GM19438 (cell line): Measurements from ENCODE around the gene CHRNA7.
"Not testable (repeated sequence)": the region's sequence is repeated elsewhere in the genome, so short reads cannot be mapped to it uniquely, and the experiment has no call there.

Experiments used
- ATAC-seq: cut with Tn5 transposase; IDR thresholded peaks from one replicate; pipeline ENCODE4 v1.9.1; 2021; ENCODE audit warnings: low read depth; ENCODE audit not compliant: unreplicated experiment

Gene CHRNA7

GRCh38 chr15:32119286-32119685 lies 89.0 kb downstream of the CHRNA7 start:
- no peak for ATAC-seq

DNA sequence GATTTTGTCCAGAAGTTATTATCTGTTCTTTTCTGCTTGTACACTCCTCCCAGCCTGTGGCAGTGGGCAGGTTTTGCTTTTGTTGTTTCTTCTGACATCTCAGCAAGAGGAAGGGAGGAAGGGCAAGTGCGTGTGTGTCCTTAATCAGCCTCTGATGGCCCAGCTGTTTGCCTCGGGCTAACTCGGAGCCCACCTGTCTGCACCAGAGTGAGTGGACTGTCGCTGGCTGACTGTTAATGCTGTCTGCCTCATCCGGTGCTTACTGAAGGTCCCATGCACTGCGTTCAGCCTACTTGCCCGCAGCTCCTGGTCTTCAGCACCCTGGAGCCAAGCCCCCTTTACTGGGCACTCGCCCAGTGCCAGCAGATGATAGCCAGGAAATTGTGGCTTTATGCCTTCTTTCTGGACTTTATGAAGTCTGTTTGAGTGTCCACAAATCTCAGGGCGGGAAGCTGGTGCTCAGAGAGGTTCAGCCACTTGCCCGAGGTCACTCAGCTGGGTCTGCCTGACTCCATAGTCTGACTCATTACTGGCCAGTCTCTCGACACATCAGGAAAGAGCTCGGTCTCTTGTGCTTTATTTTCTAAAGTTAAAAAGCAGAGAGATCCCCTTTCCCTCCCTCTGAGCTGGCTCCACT lies 89.5 kb downstream of the CHRNA7 start:
- no peak for ATAC-seq

DNA sequence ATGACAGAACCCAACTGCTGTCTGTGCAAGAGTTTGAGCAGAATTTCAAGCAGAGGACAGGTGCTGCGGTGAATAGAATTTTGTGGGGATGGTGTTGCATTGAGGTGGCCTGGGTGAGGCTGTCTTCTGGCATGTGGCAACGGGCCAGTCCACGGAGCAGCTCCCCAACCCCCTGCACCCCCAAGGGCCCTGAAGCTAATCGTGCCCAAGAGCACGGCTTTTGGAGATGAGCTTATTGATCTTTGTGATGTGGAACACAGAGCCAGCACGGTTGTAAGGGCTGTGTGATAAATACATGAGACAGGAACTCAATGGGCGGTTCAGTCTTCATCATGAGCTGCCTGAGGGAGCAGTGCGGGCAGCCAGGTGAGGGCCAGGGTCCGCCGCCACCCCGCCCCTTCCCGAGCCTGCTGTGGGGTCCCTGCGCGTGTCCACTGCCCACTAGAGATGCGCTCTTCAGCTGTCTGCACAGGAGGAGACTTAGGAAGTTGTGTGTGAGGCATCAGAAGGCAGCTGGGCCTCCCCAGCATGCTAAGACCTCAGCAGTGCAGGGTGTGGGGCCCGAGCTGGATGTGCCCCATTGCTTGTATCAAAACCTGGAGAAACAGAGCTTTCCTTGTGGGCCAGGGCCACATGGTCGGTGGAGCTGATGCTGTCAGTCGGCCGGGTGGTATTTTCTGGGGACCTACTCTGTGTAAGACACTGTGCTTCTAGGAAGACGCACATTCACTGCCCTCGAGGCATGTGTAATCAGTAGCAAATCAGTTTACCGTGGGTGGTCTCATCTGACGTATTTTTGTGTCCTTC lies 90.5 kb downstream of the CHRNA7 start:
- ATAC-seq, result no peak

DNA sequence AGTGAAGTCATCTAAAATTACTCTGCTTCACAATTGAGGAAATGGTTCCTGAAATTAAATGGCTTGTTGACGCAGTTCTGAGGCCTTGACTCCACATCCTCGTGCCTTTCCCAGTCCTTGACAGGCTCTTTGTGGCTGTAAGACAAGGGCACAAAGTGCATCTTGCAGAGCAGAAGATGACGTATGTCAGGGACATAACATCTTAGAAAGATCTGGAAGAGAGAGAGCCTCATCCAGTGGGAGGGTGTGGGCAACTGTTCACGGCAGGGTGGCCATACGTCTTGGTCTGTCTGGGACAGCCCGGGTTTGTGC lies 91.0 kb downstream of the CHRNA7 start:
- ATAC-seq, result no peak

DNA sequence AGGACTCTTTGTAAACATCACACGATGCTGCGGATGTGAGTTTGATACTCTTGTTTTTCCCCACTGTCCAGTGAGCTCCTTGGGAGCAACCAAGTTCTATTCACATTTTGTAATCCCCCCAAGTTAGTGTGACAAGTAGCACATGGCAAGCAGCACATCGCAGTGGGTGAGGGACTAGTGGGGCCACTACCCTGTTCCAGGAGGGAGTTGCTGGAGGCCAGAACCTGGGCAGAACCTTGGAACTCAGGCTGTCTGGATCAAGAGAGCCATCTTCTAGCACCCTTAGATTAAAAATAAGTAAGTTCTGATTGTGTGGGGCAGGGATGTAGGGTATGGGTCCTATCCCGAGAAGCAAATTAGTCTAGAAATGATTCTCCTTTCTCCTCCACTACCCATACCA lies 91.7 kb downstream of the CHRNA7 start:
- ATAC-seq, result no peak

GRCh38 chr15:32123473-32123872 lies 93.2 kb downstream of the CHRNA7 start:
- no peak for ATAC-seq

DNA sequence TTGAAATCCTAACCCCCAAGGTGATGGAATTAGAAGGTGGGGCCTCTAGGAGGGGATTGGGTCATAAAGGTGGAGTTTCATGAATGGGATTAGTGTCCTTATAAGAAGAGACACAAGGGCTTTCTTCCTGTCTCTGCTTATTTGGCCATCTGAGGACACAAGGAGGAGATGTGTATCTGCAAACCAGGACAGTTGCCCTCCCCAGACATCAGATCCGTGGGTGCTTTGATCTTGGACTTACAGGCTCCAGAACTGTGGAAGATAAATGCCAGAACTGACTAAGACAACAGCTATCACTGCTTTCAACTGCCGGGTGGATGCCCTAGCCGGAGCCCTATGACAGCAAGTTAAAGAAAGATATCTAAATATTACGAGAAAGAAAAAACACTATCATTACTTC lies 94.4 kb downstream of the CHRNA7 start:
- ATAC-seq, result no peak

DNA sequence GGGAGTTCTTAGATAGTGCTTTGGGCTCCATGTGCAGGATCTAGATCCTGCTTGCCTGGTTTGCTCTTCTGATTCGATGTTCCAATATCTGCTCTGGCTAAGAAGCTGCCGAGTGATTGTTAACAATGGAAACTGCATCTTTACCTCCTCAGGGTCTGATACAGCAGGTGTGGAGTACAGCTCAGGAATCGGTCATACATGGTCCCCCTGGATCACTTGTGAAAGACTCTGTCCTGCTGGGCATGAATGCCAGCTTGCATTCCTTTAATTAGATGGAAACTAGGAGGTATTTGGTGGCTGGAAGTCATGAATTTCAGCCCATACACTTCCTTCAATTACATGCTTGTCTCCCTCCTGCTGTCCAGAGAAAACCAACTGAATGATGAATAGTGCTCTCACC lies 95.3 kb downstream of the CHRNA7 start:
- ATAC-seq, result no peak

DNA sequence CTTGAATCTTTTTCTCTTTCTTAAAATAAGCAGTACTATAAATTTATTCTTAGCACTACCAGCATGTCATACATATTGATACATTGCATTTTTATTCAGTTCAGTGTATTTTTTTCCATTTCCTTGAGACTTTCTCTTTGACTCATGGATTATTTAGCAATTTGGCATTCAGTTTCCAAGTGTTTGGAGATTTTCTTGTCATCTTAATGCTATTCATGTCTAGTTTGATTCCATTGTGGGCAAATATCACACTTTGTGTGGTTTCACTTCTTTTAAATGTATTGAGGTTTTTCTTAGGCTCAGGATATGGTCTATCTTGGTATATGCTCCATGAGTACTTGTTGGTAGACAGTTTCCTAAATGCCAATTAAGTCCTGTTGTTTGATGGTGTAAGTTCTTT lies 99.5 kb downstream of the CHRNA7 start:
- ATAC-seq, result no peak

GRCh38 chr15:32130823-32131222 lies 100.5 kb downstream of the CHRNA7 start:
- no peak for ATAC-seq

GRCh38 chr15:32131803-32132202 lies 101.5 kb downstream of the CHRNA7 start:
- ATAC-seq, result no peak

GRCh38 chr15:32132859-32133258 lies 102.5 kb downstream of the CHRNA7 start:
- no peak for ATAC-seq

- no peak for ATAC-seq
Measured at GRCh38 chr15:32134842-32135241, 104.5 kb downstream of the CHRNA7 start.

GRCh38 chr15:32135335-32135734 lies 105.0 kb downstream of the CHRNA7 start:
- no peak for ATAC-seq

DNA sequence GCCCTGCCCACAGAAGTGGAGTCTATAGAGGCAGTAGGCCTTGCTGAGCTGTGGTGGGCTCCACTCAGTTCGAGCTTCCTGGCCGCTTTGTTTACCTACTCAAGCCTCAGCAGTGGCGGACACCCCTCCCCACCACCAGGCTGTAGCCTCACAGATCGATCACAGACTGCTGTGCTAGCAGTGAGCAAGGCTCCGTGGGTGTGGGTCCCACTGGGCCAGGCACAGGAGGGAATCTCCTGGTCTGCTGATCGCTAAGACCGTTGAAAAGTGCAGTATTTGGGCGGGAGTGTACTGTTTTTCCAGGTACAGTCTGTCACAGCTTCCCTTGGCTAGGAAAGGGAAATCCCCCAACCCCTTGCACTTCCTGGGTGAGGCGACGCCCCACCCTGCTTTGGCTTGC lies 115.2 kb downstream of the CHRNA7 start:
- not testable (repeated sequence) for ATAC-seq

GRCh38 chr15:32148833-32149555 lies 118.7 kb downstream of the CHRNA7 start:
- no peak for ATAC-seq

GRCh38 chr15:32152574-32152973 lies 122.3 kb downstream of the CHRNA7 start:
- ATAC-seq, result no peak

DNA sequence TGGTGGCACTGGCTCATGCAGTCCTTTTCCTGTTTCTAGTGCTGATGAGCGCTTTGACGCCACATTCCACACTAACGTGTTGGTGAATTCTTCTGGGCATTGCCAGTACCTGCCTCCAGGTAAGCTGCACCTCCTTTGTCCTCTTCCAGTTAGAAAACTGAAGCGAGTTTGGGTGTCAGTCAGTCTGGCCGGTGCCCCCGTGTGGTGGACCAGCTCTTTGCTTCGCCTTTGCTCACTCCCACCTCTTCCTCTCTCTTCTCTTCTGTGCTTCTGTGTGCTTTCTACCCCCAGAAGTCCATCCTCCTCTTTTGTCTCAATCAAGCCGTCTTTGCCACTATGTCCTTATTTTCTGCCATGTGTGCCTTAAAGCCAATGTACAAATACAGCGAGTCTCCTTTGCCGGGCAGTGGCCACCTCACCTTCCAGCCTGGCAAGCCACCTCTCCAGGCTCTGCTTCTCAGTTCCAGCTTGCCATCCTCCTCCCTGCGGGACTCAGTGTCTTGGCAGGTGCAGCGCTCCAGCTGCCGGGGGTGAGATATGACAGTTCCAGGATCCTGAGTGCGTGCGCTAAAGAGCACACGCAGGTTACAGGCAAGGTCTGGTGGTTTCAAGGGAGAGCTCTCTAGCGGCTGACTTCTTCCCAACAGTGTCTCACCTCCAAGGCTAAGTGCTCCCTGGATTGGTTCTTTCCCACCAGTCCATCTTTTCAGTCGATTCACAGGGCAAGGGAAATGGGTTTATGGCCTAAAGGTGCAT lies 123.7 kb downstream of the CHRNA7 start:
- ATAC-seq, result not testable (repeated sequence)

DNA sequence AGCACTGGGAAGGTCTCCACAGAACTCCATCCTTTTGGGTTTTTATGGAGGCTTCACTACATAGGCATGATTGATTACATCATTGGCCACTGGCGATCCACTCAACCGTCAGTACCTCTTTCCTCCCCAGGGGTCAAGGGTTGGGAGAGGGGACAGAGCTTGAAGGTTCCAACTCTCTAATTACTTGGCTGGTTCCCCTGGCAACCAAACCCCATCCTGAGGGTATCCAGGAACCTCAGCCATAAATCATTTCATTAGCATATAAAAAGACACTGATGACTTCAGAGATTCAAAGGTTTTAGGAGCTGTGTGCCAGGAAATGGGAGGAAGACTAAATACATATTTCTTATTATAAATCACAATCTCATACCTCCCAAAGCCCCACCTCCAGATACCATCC lies 131.8 kb downstream of the CHRNA7 start:
- not testable (repeated sequence) for ATAC-seq

DNA sequence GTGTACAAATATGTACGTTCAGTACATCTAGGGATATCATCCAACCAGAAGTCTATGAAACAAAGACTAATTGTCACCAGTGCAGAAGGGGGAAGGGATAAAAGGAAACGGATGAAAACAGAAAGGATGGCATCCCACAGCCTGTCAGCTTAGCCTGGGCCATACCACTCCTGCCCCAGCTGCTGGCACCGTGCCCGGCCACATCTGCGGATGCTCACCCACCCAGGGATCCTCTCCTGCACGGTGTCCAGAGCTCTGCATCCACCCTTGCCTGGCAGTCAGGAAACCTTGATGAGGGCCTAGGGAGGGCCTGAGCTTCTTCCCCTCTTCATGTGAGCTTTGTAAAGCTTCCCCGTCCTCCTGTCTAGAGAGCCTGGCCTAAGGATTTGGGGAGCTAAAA lies 133.8 kb downstream of the CHRNA7 start:
- ATAC-seq, result not testable (repeated sequence)

DNA sequence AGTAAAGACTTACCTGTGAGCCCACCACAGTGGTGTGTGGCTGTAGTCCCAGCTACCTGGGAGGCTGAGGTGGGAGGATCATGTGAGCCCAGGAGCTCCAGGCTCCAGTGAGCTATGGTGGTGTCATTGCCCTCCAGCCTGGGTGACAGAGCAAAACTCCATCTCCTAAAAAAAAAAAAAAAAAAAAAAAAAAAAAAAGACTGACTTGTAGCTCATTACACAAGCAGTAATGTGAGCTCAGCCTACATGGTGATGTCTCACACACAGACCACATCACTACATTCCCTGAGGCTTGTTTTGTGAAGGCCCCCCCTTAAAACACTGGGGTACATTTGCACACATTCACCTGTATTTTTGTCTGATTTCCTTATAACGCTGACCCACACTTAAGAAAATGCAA lies 134.4 kb downstream of the CHRNA7 start:
- not testable (repeated sequence) for ATAC-seq
